KOPT-K1 (cell line): ENCODE measurements around the gene AGO3.
"Not testable (repeated sequence)": the region's sequence is repeated elsewhere in the genome, so short reads cannot be mapped to it uniquely, and the experiment has no call there.

Source experiments
- H3K27ac ChIP-seq: fragments of 200-600 bp; sonication (generic); 2 replicates; pipeline ENCODE4 v1.5.1; 2016; ENCODE audit warnings: antibody characterized with exemption, mild to moderate bottlenecking, low read depth, low read length; ENCODE audit not compliant: poor library complexity, severe bottlenecking
- H3K36me3 ChIP-seq: fragments of 200-600 bp; sonication (generic); 2 replicates; pipeline ENCODE4 v1.5.1; 2017; ENCODE audit warnings: antibody characterized with exemption, mild to moderate bottlenecking, low read length, moderate library complexity; ENCODE audit not compliant: insufficient read depth
- H3K9me3 ChIP-seq: fragments of 200-600 bp; sonication (generic); 2 replicates; pipeline ENCODE4 v1.5.1; 2017; ENCODE audit warnings: antibody characterized with exemption, low read length, mild to moderate bottlenecking; ENCODE audit not compliant: insufficient read depth, poor library complexity, severe bottlenecking

Gene AGO3

DNA sequence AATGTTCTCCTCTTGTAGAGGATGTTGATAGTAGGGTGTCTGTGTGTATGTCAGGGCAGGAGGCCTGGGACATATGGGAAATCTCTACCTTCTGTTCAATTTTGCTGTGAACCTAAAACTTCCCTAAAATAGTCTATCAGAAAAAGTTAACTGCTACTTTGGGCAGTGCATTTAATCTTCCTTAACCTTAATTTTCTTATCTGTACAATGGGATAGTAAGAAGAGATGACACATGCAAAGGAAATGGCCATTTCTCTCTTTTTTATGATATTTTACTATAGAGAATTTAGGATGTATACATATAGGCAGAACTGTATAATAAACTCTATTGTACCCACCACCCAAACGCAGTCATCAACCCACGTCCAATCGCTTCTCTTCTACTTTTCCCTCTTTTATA lies 8.6 kb downstream of the AGO3 start:
- H3K9me3 ChIP-seq: no peaks in the 10 kb centered on the region
- H3K36me3 ChIP-seq: no peaks in the 10 kb centered on the region
- no peak overlapping the region for H3K27ac ChIP-seq

DNA sequence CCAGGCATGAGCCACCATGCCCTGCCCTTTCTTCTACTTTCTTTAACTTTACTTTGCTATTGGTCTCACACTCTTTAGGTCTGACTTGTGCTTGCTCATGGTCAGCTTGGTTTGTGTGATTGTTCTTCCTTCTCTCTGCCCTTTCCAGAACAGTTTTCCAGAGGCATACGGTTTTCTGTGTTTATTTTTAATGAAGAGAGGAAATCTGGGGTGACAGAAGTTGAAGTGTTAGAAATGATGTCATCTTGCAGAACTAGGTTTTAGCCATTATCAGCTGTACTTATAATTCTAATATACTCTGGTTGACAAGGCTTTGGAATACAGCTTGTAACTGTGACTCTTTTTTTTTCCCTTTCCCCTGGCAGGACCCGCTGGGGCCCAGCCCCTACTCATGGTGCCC lies 14.4 kb downstream of the AGO3 start:
- H3K27ac ChIP-seq: no peak overlapping the region
- H3K36me3 ChIP-seq: peaks cover 6% of the 10 kb centered on the region; the same call in 1 of the 2 replicates
- no peaks in the 10 kb centered on the region for H3K9me3 ChIP-seq

GRCh38 chr1:35947547-35947946 lies 16.6 kb downstream of the AGO3 start:
- Histone ChIP-seq H3K9me3 (no peaks in the 10 kb centered on the region), H3K27ac (no peak overlapping the region), H3K36me3 (peaks cover 9% of the 10 kb centered on the region; the same call in 1 of the 2 replicates)

DNA sequence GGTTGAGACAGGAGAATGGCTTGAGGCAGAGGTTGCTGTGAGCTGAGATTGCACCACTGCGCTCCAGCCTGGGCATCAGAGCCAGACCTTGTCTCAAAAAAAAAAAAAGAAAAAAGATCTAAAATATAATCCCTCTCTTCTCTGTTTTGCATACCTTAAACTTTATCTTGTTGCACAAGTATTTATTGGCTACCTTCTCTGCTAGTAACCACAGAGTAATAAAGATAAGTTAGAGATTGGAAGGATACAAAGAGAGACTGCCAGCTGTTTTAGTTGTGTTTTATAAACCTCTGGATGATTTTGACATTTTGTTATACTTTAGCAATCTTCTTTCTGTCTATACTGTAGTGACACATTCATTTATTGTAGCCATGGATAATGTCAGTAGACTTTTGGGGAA lies 27.7 kb downstream of the AGO3 start:
- H3K27ac ChIP-seq: no peak overlapping the region
- 0 out of 2 replicates have a peak, but pooled peaks cover 7% of the 10 kb centered on the region for H3K36me3 ChIP-seq
- no peaks in the 10 kb centered on the region for H3K9me3 ChIP-seq

DNA sequence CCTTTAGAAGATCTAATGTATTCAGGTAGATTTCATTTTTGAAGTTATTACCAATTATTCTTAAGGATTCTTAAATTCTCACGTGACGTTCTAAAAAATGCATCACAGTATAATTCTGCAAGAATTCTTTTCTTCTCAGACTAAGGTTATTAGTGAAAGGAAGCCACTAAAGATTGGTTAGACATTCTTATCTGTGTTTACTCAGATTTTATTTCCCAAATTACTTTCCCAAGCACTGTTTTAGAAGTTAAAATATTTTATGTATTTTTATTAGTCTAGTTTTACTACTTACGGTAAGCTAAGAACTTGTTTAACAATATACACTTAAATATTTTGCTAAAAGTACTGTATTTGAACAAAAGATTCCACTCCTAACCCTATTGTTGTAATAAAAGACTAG lies 28.4 kb downstream of the AGO3 start:
- Histone ChIP-seq H3K36me3 (0 out of 2 replicates have a peak, but pooled peaks cover 7% of the 10 kb centered on the region), H3K9me3 (no peaks in the 10 kb centered on the region), H3K27ac (no peak overlapping the region)

DNA sequence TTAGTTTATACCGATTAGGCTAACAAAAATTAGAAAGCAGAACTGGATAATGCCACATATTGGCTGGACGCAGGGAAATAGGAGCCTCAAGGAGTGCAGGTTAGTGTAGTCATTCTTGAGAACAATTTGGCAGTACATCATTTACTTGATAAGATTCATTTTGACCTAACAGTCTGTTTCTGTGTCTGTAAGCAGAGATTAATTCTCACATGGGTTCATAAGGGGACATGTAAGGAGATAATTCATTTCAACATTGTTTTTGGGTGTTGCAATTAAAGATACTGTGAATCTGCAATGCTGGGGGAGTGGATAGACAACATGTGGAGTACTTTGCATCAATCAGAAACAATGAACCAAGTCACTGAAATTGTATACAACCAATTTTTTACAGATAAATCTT lies 32.0 kb downstream of the AGO3 start:
- no peaks in the 10 kb centered on the region for H3K9me3 ChIP-seq
- H3K36me3 ChIP-seq: peaks cover 7% of the 10 kb centered on the region
- H3K27ac ChIP-seq: no peak overlapping the region

DNA sequence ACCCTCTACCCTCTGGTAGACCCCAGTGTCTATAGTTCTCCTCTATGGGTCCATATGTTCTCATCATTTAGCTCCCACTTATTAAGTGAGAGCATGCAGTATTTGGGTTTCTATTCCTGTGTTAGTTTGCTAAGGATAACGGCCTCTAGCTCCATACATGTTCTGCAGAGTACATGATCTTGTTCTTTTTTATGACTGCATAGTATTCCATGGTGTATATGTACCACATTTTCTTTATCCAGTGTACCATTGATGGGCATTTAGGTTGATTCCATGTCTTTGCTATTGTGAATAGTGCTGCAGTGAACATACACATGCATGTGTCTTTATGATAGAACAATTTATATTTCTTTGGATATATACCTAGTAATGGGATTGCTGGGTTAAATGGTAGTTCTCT lies 33.4 kb downstream of the AGO3 start:
- peaks cover 17% of the 10 kb centered on the region for H3K36me3 ChIP-seq
- H3K27ac ChIP-seq, H3K9me3 ChIP-seq: not testable (repeated sequence)

- Histone ChIP-seq H3K36me3 (peaks cover 37% of the 10 kb centered on the region), H3K27ac (no peak overlapping the region), H3K9me3 (no peaks in the 10 kb centered on the region)
Observed at GRCh38 chr1:35968396-35968795, 37.5 kb downstream of the AGO3 start.

DNA sequence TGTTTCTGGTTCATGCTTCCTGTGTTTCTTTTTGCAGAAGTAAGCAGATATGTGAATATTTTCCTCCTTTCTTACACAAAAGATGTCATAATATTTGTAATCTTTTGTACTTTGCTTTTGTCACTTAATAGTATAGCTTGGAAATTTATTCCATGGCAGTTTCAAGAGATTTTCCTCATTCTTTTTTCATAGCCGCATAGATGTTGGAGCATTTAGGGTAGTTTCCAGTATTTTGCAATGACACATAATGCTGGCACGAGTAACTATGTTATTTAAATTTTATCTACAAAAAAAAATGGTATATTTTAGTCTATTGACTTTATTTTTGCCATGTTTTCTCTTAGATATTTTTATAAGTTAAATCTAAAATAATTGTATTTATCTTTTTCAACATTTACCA lies 40.7 kb downstream of the AGO3 start:
- H3K27ac ChIP-seq: no peak overlapping the region
- no peaks in the 10 kb centered on the region for H3K9me3 ChIP-seq
- H3K36me3 ChIP-seq: peaks cover 65% of the 10 kb centered on the region

DNA sequence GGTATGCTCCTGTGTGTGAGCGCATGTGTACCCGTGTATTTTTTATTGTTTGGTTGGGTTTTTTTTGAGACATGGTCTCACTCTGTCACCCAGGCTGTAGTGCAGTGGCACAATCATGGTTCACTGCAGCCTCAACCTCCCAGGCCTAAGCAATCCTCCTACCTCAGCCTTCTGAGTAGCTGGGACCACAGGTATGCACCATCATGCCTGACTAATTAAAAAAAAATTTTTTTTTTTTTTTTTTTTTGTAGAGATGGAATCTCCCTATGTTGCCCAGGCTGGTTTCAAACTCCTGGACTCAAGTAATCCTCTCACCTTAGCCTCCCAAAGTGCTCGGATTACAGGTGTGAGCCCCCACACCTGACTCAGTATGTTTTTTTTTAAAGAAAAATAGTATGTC lies 41.7 kb downstream of the AGO3 start:
- not testable (repeated sequence) for H3K9me3 ChIP-seq, H3K27ac ChIP-seq
- H3K36me3 ChIP-seq: peaks cover 66% of the 10 kb centered on the region

GRCh38 chr1:35980090-35980489 lies 49.2 kb downstream of the AGO3 start:
- H3K27ac ChIP-seq: no peak overlapping the region
- peaks cover 65% of the 10 kb centered on the region for H3K36me3 ChIP-seq
- H3K9me3 ChIP-seq: no peaks in the 10 kb centered on the region

GRCh38 chr1:35988237-35988636 lies 57.3 kb downstream of the AGO3 start:
- Histone ChIP-seq H3K36me3 (peaks cover 23% of the 10 kb centered on the region), H3K9me3 (no peaks in the 10 kb centered on the region), H3K27ac (no peak overlapping the region)

DNA sequence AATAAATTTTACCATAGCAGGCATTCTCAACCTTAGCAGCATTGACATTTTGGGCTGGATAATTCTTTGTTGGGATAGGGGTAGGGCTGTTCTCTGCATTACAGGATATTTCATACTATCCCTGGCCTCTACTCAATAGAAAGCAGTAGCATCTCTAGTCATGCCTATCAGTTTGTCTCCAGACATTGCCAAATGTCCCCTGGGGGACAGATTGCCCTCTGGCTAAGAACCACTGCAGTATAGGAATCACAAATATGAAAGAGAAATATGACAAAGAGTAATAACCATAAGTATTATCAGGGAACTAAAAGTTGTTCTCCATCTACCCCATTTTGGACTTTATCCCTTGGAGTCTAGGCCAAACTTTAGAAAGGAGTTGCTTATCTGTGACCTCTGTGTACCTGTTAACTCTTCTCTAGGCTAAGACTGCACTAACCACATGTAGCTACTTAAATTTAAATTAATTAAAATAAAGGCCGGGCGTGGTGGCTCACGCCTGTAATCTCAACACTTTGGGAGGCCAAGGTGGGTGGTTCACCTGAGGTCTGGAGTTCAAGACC lies 76.1 kb downstream of the AGO3 start:
- Histone ChIP-seq H3K36me3 (peaks cover 29% of the 10 kb centered on the region), H3K9me3 (no peaks in the 10 kb centered on the region), H3K27ac (no peak overlapping the region)

DNA sequence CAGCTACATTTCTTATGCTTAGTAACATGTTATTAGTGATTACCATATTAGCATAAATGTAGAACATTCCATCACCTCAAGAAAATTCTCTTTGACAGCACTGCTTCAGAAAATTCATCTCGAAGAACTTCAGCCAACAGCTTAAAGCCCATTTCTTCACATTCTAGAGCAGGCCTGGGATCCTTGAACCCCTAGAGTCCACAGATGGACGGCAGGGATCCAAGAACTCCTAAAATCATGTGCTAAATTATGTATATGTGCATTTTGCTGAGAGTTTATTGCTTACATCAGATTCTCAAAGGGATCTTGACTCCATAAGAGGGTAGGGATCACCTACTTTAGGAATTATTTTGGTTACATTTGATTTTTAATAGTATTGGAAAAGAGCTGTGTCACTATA lies 76.8 kb downstream of the AGO3 start:
- Histone ChIP-seq H3K27ac (no peak overlapping the region), H3K9me3 (no peaks in the 10 kb centered on the region), H3K36me3 (peaks cover 31% of the 10 kb centered on the region)

GRCh38 chr1:36008546-36009197 lies 77.8 kb downstream of the AGO3 start:
- H3K36me3 ChIP-seq: peaks cover 41% of the 10 kb centered on the region
- H3K9me3 ChIP-seq: no peaks in the 10 kb centered on the region
- H3K27ac ChIP-seq: no peak overlapping the region

GRCh38 chr1:36014722-36015220 lies 83.9 kb downstream of the AGO3 start:
- H3K9me3 ChIP-seq: no peaks in the 10 kb centered on the region
- no peak overlapping the region for H3K27ac ChIP-seq
- H3K36me3 ChIP-seq: peaks cover 79% of the 10 kb centered on the region
